ENCODE results near the gene DNAH6. TPM values are rescaled to one million over a fixed set of nuclear protein-coding genes. Genes with fewer than 3 reads are reported as not detected.

The DNAH6 gene
- total and polyA plus RNA-seq, 10 of the 15 experiments (the other 5 are each of a cell fraction or from before 2014, with no cell fraction given), result 0.07 to 1.0 (median 0.29) TPM

DNA sequence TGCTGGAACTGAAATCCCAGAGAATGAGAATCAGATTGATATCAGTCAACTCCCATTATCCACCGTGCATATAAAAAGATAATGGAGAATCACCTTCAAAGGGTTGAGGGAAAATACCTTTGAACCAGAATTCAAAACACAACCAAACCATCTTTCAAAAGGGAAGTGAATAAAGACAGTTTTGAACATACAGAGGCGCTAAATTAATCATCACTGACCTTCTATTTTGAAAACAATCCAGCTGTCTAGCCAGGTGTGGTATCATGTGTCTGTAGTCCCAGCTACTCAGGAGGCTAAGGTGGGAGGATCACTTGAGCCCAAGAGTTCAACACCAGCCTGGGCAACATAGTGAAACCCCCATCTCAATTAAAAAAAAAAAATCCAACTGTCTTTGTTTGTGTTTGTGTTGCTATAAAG lies 300.9 kb downstream of the DNAH6 start:
- WGBS (ENCODE audit: insufficient coverage, insufficient replicate concordance, low lambda C conversion rate, missing lambda C conversion rate), result 0% methylated on average over 2 of the region's 2 CpGs
- in situ Hi-C loops (cut with MboI), result no loop called here
- peak; percentile 95 for FAIRE-seq
- TF ChIP-seq, protein P1, sequence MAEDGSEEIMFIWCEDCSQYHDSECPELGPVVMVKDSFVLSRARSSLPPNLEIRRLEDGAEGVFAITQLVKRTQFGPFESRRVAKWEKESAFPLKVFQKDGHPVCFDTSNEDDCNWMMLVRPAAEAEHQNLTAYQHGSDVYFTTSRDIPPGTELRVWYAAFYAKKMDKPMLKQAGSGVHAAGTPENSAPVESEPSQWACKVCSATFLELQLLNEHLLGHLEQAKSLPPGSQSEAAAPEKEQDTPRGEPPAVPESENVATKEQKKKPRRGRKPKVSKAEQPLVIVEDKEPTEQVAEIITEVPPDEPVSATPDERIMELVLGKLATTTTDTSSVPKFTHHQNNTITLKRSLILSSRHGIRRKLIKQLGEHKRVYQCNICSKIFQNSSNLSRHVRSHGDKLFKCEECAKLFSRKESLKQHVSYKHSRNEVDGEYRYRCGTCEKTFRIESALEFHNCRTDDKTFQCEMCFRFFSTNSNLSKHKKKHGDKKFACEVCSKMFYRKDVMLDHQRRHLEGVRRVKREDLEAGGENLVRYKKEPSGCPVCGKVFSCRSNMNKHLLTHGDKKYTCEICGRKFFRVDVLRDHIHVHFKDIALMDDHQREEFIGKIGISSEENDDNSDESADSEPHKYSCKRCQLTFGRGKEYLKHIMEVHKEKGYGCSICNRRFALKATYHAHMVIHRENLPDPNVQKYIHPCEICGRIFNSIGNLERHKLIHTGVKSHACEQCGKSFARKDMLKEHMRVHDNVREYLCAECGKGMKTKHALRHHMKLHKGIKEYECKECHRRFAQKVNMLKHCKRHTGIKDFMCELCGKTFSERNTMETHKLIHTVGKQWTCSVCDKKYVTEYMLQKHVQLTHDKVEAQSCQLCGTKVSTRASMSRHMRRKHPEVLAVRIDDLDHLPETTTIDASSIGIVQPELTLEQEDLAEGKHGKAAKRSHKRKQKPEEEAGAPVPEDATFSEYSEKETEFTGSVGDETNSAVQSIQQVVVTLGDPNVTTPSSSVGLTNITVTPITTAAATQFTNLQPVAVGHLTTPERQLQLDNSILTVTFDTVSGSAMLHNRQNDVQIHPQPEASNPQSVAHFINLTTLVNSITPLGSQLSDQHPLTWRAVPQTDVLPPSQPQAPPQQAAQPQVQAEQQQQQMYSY (CRISPR knock-in tag; IDR thresholded peaks at IDR 0.05), result no peak
- TF ChIP-seq KAT2A (conservative IDR thresholded peaks at IDR 0.05; ENCODE audit: control insufficient read depth, low read depth, low read length), result no peak
- TF ChIP-seq SMAD5 (IDR thresholded peaks at IDR 0.05; ENCODE audit: low read depth), result no peak
- TF ChIP-seq, protein P2, sequence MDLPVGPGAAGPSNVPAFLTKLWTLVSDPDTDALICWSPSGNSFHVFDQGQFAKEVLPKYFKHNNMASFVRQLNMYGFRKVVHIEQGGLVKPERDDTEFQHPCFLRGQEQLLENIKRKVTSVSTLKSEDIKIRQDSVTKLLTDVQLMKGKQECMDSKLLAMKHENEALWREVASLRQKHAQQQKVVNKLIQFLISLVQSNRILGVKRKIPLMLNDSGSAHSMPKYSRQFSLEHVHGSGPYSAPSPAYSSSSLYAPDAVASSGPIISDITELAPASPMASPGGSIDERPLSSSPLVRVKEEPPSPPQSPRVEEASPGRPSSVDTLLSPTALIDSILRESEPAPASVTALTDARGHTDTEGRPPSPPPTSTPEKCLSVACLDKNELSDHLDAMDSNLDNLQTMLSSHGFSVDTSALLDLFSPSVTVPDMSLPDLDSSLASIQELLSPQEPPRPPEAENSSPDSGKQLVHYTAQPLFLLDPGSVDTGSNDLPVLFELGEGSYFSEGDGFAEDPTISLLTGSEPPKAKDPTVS (IDR thresholded peaks at IDR 0.05; ENCODE audit: low read depth, low read length), result no peak
- TF ChIP-seq, protein P3, sequence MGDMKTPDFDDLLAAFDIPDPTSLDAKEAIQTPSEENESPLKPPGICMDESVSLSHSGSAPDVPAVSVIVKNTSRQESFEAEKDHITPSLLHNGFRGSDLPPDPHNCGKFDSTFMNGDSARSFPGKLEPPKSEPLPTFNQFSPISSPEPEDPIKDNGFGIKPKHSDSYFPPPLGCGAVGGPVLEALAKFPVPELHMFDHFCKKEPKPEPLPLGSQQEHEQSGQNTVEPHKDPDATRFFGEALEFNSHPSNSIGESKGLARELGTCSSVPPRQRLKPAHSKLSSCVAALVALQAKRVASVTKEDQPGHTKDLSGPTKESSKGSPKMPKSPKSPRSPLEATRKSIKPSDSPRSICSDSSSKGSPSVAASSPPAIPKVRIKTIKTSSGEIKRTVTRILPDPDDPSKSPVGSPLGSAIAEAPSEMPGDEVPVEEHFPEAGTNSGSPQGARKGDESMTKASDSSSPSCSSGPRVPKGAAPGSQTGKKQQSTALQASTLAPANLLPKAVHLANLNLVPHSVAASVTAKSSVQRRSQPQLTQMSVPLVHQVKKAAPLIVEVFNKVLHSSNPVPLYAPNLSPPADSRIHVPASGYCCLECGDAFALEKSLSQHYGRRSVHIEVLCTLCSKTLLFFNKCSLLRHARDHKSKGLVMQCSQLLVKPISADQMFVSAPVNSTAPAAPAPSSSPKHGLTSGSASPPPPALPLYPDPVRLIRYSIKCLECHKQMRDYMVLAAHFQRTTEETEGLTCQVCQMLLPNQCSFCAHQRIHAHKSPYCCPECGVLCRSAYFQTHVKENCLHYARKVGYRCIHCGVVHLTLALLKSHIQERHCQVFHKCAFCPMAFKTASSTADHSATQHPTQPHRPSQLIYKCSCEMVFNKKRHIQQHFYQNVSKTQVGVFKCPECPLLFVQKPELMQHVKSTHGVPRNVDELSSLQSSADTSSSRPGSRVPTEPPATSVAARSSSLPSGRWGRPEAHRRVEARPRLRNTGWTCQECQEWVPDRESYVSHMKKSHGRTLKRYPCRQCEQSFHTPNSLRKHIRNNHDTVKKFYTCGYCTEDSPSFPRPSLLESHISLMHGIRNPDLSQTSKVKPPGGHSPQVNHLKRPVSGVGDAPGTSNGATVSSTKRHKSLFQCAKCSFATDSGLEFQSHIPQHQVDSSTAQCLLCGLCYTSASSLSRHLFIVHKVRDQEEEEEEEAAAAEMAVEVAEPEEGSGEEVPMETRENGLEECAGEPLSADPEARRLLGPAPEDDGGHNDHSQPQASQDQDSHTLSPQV (IDR thresholded peaks at IDR 0.05), result no peak
- TF ChIP-seq TCF7 (IDR thresholded peaks at IDR 0.05; ENCODE audit: borderline replicate concordance), result peak; percentile 95
- TF ChIP-seq, protein P4, sequence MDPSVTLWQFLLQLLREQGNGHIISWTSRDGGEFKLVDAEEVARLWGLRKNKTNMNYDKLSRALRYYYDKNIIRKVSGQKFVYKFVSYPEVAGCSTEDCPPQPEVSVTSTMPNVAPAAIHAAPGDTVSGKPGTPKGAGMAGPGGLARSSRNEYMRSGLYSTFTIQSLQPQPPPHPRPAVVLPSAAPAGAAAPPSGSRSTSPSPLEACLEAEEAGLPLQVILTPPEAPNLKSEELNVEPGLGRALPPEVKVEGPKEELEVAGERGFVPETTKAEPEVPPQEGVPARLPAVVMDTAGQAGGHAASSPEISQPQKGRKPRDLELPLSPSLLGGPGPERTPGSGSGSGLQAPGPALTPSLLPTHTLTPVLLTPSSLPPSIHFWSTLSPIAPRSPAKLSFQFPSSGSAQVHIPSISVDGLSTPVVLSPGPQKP (IDR thresholded peaks at IDR 0.05; ENCODE audit: low read depth, low read length), result no peak
- TF ChIP-seq SIX5 (IDR thresholded peaks at IDR 0.05; ENCODE audit: low read depth, low read length, severe bottlenecking), result no peak
- TF ChIP-seq, protein P5, sequence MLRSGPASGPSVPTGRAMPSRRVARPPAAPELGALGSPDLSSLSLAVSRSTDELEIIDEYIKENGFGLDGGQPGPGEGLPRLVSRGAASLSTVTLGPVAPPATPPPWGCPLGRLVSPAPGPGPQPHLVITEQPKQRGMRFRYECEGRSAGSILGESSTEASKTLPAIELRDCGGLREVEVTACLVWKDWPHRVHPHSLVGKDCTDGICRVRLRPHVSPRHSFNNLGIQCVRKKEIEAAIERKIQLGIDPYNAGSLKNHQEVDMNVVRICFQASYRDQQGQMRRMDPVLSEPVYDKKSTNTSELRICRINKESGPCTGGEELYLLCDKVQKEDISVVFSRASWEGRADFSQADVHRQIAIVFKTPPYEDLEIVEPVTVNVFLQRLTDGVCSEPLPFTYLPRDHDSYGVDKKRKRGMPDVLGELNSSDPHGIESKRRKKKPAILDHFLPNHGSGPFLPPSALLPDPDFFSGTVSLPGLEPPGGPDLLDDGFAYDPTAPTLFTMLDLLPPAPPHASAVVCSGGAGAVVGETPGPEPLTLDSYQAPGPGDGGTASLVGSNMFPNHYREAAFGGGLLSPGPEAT (IDR thresholded peaks at IDR 0.05; ENCODE audit: low read depth), result peak; percentile 96
- TF ChIP-seq LARP7 (IDR thresholded peaks at IDR 0.05), result no peak
- TF ChIP-seq SMC3 (IDR thresholded peaks at IDR 0.05; ENCODE audit: borderline replicate concordance, low read length), result no peak

More for the DNA sequence above, 300.9 kb downstream of the DNAH6 start:
- ATAC-seq (peak; percentile 95), DNase-seq (ENCODE audit: low read depth, low spot score) (peak; percentile 79)
- ChIA-PET CTCF (interaction anchor here (0.8 kb wide), 1 partner anchor 11 kb away, joined by 3 read pairs; no protein-coding TSS in a partner anchor), SMC1A (ENCODE audit: uncharacterized antibody, unreplicated experiment) (interaction anchor here (0.7 to 1.6 kb wide), 7 partner anchors 29 to 360 kb away, joined by 3 to 4 read pairs (median 3); no protein-coding TSS in a partner anchor), POLR2A (no interaction called here), RAD21 (ENCODE audit: unreplicated experiment) (no interaction called here)
- H3K79me2 ChIP-seq (ENCODE audit: control insufficient read depth, insufficient read depth, low read length), result no peaks in the 10 kb centered on the region
- no peak overlapping the region for H2AFZ ChIP-seq (ENCODE audit: control insufficient read depth, low read depth, low read length)
- BruUV-seq (replicated peaks), result no TSS peak
- no peak overlapping the region for H3K9ac ChIP-seq (ENCODE audit: control insufficient read depth, insufficient read depth, low read length)
- intact Hi-C loops (cut with micrococcal nuclease; ENCODE audit: unreplicated experiment), result loop anchor here (5.0 kb wide), 2 partner anchors 60 to 110 kb away; no protein-coding TSS in a partner anchor
- H3K4me1 ChIP-seq (ENCODE audit: control insufficient read depth, insufficient read depth, low read length), result peaks cover 14% of the 10 kb centered on the region
- H3K27ac ChIP-seq (ENCODE audit: control insufficient read depth, insufficient read depth), result no peak overlapping the region
- no peaks in the 10 kb centered on the region for H3K36me3 ChIP-seq (ENCODE audit: control insufficient read depth in 2 of 2, insufficient read depth in 2 of 2, low read length in 1 of 2)
- H3K27me3 ChIP-seq (replicated peaks in 1 of 2; ENCODE audit: control insufficient read depth in 2 of 2, insufficient read depth in 2 of 2, low read length in 1 of 2), result peaks cover 3 to 5% of the 10 kb centered on the region in 2 experiments; a peak in 1 of 4 replicates
- H4K20me1 ChIP-seq (ENCODE audit: control insufficient read depth, insufficient read depth), result no peaks in the 10 kb centered on the region
- peak overlapping the region; percentile 52; the same call in 1 of the 2 replicates for H3K4me2 ChIP-seq (ENCODE audit: control insufficient read depth, insufficient read depth)
- H3K4me3 ChIP-seq, result peak overlapping the region; percentile 19; the same call in 1 of the 2 replicates
- no peaks in the 10 kb centered on the region; the same call in 2 of the 3 replicates for H3K9me3 ChIP-seq (replicated peaks; ENCODE audit: control insufficient read depth, insufficient read depth, low read length)

Measured in GM12878 (cell line).